GM12873 (cell line): ENCODE measurements around the gene GAS7.

Experiments
- TF ChIP-seq, protein P1 (sequence below): IDR thresholded peaks from 2 replicates; pipeline ENCODE4 v1.5.1; 2012; ENCODE audit warnings: low read depth, mild to moderate bottlenecking, moderate library complexity, low read length, control low read depth; ENCODE audit not compliant: insufficient read depth; ENCODE audit errors: missing control alignments

GAS7 gene

GRCh38 chr17:10120749-10121148 is 77.7 kb downstream of the GAS7 start:
- TF ChIP-seq, protein P1, sequence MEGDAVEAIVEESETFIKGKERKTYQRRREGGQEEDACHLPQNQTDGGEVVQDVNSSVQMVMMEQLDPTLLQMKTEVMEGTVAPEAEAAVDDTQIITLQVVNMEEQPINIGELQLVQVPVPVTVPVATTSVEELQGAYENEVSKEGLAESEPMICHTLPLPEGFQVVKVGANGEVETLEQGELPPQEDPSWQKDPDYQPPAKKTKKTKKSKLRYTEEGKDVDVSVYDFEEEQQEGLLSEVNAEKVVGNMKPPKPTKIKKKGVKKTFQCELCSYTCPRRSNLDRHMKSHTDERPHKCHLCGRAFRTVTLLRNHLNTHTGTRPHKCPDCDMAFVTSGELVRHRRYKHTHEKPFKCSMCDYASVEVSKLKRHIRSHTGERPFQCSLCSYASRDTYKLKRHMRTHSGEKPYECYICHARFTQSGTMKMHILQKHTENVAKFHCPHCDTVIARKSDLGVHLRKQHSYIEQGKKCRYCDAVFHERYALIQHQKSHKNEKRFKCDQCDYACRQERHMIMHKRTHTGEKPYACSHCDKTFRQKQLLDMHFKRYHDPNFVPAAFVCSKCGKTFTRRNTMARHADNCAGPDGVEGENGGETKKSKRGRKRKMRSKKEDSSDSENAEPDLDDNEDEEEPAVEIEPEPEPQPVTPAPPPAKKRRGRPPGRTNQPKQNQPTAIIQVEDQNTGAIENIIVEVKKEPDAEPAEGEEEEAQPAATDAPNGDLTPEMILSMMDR, result no peak

GRCh38 chr17:10120109-10120485 is 78.3 kb downstream of the GAS7 start:
- TF ChIP-seq, protein P1, result no peak

- TF ChIP-seq, protein P1, result no peak
Observed at GRCh38 chr17:10119203-10120108, 79.0 kb downstream of the GAS7 start.

DNA sequence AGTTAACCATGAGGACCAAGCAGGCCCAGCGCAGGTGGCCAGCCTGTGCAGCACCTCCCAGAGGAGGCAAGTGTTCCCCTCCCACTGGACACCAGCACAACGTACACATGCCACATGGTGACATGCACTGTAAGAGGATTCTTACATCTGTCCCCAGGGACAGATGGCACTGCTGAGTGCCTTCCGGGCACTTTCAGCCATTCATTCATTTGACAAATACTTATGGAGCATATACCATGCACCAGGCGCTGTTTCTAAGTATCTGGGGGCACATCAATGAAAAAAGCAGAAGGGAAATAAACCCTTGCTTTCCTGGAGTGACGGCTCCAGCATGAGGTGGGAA is 79.6 kb downstream of the GAS7 start:
- TF ChIP-seq, protein P1, result no peak

- TF ChIP-seq, protein P1, result peak; percentile 43
Observed at GRCh38 chr17:10117581-10118001, 80.8 kb downstream of the GAS7 start.

DNA sequence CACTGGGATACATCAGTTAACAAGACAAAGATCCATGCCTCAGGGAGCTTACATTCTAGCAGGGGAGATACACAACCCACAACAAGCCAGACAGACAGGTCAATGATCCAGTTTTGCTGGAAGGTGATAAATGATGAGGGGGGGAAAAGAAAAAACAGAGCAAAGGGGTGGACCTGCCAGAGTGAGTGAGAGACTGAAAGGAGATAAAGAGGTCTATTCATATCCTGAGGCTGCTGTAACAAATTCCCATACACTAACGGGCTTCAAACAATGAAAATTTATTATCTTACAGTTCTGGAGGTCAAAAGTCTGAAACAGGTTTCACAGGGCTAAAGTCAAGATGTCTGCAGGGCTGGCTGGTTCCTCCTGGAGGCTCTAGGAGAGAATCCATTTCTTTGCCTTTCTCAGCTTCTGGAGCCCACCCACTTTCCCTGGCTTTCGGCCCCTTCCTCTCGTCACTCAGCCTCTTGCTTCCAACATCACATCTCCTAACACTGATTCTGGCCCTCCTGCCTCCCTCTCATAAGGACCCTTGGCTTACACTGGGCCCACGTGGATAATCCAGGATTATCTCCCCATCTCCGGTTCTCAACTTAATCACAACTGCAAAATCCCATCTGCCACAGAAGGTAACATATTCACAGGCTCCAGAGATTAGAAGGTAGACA is 81.5 kb downstream of the GAS7 start:
- TF ChIP-seq, protein P1, result no peak

- TF ChIP-seq, protein P1, result no peak
Observed at GRCh38 chr17:10116267-10116666, 82.1 kb downstream of the GAS7 start.
